SK-N-SH treated with all-trans-retinoic acid at 6 μM for 48 hours (cell line): ENCODE data around the gene RRAD.

Source experiments
- ARNTL ChIP-seq: fragments of 450-650 bp; formaldehyde crosslinking; IDR thresholded peaks from 2 replicates; pipeline ENCODE4 v1.5.0; 2020; ENCODE audit warnings: low read depth, mild to moderate bottlenecking, moderate library complexity, borderline replicate concordance
- CSRNP3 ChIP-seq: fragments of 250-450 bp; sonication (Bioruptor Pico); IDR thresholded peaks from 2 replicates; pipeline ENCODE4 v1.5.1; 2021; ENCODE audit warnings: mild to moderate bottlenecking, moderate library complexity
- GLIS3 ChIP-seq: fragments of 250-450 bp; sonication (Bioruptor Pico); IDR thresholded peaks from 2 replicates; pipeline ENCODE4 v1.5.0; 2020; ENCODE audit warnings: mild to moderate bottlenecking, moderate library complexity
- ISL1 ChIP-seq: fragments of 250-450 bp; sonication (Bioruptor Pico); IDR thresholded peaks from 2 replicates; pipeline ENCODE4 v2.1.2; 2022; ENCODE audit warnings: mild to moderate bottlenecking, moderate library complexity
- OSR1 ChIP-seq: fragments of 250-450 bp; sonication (Bioruptor Pico); IDR thresholded peaks from 2 replicates; pipeline ENCODE4 v1.8.0; 2022; ENCODE audit warnings: moderate library complexity, mild to moderate bottlenecking, inconsistent platforms
- POU6F1 ChIP-seq: fragments of 250-450 bp; sonication (Bioruptor Pico); IDR thresholded peaks from 2 replicates; pipeline ENCODE4 v1.8.0; 2021; ENCODE audit warnings: low read depth, mild to moderate bottlenecking, moderate library complexity, borderline replicate concordance
- TCF4 ChIP-seq: fragments of 250-450 bp; sonication (Bioruptor Pico); IDR thresholded peaks from 2 replicates; pipeline ENCODE4 v1.8.0; 2021; ENCODE audit warnings: mild to moderate bottlenecking, moderate library complexity, borderline replicate concordance
- TOX ChIP-seq: fragments of 250-450 bp; sonication (Bioruptor Pico); IDR thresholded peaks from 2 replicates; pipeline ENCODE4 v1.8.0; 2021; ENCODE audit warnings: mild to moderate bottlenecking, moderate library complexity, borderline replicate concordance
- TSHZ2 ChIP-seq: fragments of 250-450 bp; sonication (Bioruptor Pico); IDR thresholded peaks from 2 replicates; pipeline ENCODE4 v1.5.0; 2020; ENCODE audit warnings: mild to moderate bottlenecking, moderate library complexity
- ZC3H10 ChIP-seq: fragments of 250-450 bp; sonication (Bioruptor Pico); IDR thresholded peaks from 2 replicates; pipeline ENCODE4 v1.5.1; 2021; ENCODE audit warnings: mild to moderate bottlenecking, moderate library complexity
- ZFP3 ChIP-seq: fragments of 250-450 bp; sonication (Bioruptor Pico); IDR thresholded peaks from 2 replicates; pipeline ENCODE4 v1.5.0; 2020; ENCODE audit warnings: mild to moderate bottlenecking, moderate library complexity
- ZFP30 ChIP-seq: fragments of 450-650 bp; formaldehyde crosslinking; IDR thresholded peaks from 2 replicates; pipeline ENCODE4 v1.5.0; 2022; ENCODE audit warnings: mild to moderate bottlenecking, moderate library complexity
- ZNF70 ChIP-seq: fragments of 450-650 bp; formaldehyde crosslinking; IDR thresholded peaks from 2 replicates; pipeline ENCODE4 v1.5.0; 2020; ENCODE audit warnings: mild to moderate bottlenecking, moderate library complexity

- TF ChIP-seq OSR1 (no peak), ZFP3 (CRISPR knock-in tag) (no peak), ZFP30 (CRISPR knock-in tag) (no peak), POU6F1 (no peak), TOX (CRISPR knock-in tag) (no peak), ZC3H10 (CRISPR knock-in tag) (no peak), TSHZ2 (CRISPR knock-in tag) (no peak), ISL1 (CRISPR knock-in tag) (no peak), ZNF70 (CRISPR knock-in tag) (no peak), ARNTL (no peak), GLIS3 (CRISPR knock-in tag) (no peak), CSRNP3 (CRISPR knock-in tag) (no peak), TCF4 (no peak)
These were observed 43.5 kb upstream of the RRAD start for GRCh38 chr16:66968847-66969246.
